Posterior vena cava (tissue), 2 donors: Measurements from ENCODE around the gene EIF4E2. TPM values are rescaled to one million over a fixed set of nuclear protein-coding genes. Genes with fewer than 3 reads are reported as not detected.
"Not testable (repeated sequence)": the region's sequence is repeated elsewhere in the genome, so short reads cannot be mapped to it uniquely, and the experiment has no call there.

Experiments used
- DNase-seq: peaks from one replicate; pipeline ENCODE4 v3.0.0-alpha.2; 2020; ENCODE audit warnings: low spot score
- intact Hi-C, 2 donors: fragments of 100-400 bp; cut with DNase I; formaldehyde crosslinking; loops; one replicate each; pipeline versions ENCODE4 v1.14.1 to v1.14.2; 2022 to 2023
- total RNA-seq, 2 donors: library from RNA; stranded (reverse); fragmentation: NEBNext Ultra II Directional; extraction: Animal tissue kit (Norgen Biotek cat#: 25700); gene quantifications; one replicate each; pipeline ENCODE4 v1.2.1, GENCODE V29; 2021
- donor health status: DM: yes; HTN: yes; CAD: no.
- donor health status: DM: yes; HTN: yes; CAD: no.

Gene EIF4E2
- total RNA-seq, 2 donors from 2014 or later = 49.1 to 49.6 TPM

DNA sequence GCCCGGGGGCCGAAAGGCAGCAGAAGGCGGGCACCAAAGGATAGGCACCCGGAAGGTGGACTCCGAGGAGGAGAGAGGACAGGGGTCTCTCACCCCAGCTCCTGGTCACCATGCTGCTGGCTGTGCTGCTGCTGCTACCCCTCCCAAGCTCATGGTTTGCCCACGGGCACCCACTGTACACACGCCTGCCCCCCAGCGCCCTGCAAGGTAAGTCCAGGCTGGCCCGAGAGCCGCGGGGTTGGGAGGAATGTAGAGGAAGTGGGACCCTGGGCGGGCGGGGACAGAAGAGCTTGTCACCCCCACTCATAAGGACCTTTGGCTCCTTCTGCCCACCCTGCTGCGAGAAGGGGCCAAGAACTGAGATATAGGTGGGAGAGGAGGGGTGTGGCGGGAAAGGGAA, 30.0 kb upstream of the EIF4E2 start:
- intact Hi-C loops = loop anchor here in 1 of 2 donors (10.0 kb wide), 2 partner anchors 76 to 606 kb away; no protein-coding TSS in a partner anchor

DNA sequence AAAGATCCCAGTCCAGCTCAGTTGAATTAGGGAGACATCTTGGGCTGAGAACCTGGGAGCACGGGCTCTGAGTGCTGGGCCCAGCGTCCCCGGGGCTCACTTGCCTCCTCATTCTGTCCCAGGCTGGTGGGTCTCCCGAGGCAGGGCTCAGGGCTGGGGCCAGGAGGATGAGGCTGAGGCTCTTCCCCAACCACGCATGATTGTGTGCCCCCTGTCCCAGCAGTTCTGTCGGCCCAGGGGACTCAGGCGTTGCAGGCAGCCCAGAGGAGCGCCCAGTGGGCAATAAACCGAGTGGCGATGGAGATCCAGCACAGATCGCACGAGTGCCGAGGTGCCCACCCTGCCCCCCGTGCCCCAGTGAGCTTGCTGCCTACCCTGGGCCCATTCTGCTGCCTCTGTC, 29.4 kb upstream of the EIF4E2 start:
- DNase-seq = no peak
- intact Hi-C loops = loop anchor here in 1 of 2 donors (10.0 kb wide), 2 partner anchors 76 to 606 kb away; no protein-coding TSS in a partner anchor

More for the DNA sequence above, 30.0 kb upstream of the EIF4E2 start:
- no peak for DNase-seq

DNA sequence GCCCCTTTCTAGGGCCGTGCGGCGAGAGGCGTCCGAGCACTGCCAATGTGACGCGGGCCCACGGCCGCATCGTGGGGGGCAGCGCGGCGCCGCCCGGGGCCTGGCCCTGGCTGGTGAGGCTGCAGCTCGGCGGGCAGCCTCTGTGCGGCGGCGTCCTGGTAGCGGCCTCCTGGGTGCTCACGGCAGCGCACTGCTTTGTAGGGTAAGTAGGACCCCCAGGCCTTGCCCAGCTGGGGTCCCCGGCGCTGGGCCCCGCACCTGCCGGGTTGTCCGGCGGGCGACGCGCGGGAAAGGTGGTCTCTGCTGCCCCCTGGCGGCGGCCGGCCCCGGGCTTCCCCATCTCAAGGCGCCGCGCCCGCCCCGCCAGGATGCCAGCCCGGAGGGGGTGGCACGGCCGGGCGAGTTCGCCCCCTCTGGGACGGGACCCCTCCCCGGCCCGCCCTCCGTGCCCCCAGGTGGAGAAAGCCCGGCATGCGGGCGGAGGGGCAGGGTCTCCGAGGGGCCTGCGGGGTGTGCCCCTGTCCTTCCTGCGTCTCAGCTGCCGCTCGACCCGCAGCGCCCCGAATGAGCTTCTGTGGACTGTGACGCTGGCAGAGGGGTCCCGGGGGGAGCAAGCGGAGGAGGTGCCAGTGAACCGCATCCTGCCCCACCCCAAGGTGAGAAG, 28.4 kb upstream of the EIF4E2 start:
- intact Hi-C loops = loop anchor here in 1 of 2 donors (10.0 kb wide), 2 partner anchors 77 to 607 kb away; no protein-coding TSS in a partner anchor
- DNase-seq = no peak

DNA sequence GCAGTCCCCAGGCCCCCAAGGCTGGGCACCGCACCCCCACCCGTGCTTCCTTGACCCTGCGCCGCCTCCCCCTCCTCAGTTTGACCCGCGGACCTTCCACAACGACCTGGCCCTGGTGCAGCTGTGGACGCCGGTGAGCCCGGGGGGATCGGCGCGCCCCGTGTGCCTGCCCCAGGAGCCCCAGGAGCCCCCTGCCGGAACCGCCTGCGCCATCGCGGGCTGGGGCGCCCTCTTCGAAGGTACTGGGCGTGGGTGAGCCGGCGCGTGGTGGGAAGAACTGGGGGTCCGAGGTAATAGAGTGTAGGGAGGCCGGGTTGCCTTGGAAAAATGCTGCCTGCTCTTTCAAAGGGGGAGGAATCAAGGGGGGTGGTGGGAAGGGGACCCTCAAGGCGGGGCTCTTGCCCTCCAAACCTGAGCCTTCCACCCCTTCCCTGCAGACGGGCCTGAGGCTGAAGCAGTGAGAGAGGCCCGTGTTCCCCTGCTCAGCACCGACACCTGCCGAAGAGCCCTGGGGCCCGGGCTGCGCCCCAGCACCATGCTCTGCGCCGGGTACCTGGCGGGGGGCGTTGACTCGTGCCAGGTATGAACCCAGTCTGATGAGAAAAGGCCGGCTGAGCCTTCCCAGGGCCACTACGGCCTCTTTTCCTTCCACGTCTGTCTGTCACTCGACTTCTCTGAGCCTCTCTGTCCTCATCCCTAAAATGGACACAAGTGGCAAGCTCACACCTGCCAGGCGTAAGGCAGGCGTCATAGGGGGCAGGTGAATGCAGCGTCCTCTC, 27.7 kb upstream of the EIF4E2 start:
- intact Hi-C loops = loop anchor here in 1 of 2 donors (10.0 kb wide), 2 partner anchors 78 to 608 kb away; no protein-coding TSS in a partner anchor
- DNase-seq = no peak

DNA sequence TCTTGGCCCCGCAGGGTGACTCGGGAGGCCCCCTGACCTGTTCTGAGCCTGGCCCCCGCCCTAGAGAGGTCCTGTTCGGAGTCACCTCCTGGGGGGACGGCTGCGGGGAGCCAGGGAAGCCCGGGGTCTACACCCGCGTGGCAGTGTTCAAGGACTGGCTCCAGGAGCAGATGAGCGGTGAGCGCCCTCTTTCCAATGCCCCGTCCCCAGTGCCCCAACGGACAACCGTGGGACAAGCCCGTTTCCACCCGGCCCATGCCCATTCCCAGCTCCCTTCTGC, 27.1 kb upstream of the EIF4E2 start:
- intact Hi-C loops = loop anchor here in 1 of 2 donors (10.0 kb wide), 2 partner anchors 79 to 609 kb away; no protein-coding TSS in a partner anchor
- DNase-seq = no peak

DNA sequence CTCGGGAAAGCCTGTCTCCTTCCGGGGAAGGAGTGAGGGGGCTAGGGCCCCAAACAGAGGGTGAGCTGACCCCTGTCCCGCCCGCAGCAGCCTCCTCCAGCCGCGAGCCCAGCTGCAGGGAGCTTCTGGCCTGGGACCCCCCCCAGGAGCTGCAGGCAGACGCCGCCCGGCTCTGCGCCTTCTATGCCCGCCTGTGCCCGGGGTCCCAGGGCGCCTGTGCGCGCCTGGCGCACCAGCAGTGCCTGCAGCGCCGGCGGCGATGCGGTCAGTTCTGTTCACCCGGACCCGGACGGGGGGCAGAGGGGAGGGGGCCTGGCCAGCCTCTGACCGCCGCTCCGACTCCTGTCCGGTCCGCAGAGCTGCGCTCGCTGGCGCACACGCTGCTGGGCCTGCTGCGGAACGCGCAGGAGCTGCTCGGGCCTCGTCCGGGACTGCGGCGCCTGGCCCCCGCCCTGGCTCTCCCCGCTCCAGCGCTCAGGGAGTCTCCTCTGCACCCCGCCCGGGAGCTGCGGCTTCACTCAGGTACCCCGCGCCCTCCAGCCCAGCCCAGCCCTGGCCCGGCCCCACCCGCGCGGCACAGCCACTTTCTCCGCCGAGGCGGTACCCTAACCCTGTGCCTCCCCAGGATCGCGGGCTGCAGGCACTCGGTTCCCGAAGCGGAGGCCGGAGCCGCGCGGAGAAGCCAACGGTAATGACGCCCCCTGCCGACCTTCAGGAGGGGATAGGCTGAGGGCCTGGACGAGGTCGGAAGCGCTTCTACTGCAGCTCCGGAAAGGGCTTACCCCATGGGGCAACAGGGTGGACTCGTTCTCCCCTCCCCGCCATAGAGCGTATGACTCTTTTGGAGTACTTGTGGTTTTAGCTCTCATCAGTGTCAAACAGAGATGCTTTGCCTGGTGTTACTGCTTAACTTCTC, 26.5 kb upstream of the EIF4E2 start:
- intact Hi-C loops = loop anchor here in 1 of 2 donors (10.0 kb wide), 2 partner anchors 79 to 609 kb away; no protein-coding TSS in a partner anchor
- no peak for DNase-seq

DNA sequence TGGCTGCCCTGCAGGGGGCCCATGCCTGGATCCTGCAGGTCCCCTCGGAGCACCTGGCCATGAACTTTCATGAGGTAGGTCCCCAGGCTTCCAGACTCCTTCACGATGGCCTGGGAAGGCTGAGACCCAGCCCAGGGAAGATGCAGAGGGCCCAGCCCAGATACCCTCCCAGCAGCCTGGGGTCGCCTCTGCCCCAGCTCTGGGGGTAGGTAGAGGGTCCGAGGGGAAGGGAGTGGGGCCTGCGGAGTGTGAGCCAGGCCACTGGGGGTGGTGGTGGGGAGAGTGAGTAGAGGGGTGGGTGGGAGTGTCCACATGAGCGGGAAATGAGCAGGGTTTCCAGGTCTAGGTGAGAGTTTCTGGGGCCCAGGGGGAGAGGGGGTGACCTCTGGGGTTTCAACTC, 25.7 kb upstream of the EIF4E2 start:
- no peak for DNase-seq
- intact Hi-C loops = loop anchor here in 1 of 2 donors (10.0 kb wide), 2 partner anchors 80 to 610 kb away; no protein-coding TSS in a partner anchor

DNA sequence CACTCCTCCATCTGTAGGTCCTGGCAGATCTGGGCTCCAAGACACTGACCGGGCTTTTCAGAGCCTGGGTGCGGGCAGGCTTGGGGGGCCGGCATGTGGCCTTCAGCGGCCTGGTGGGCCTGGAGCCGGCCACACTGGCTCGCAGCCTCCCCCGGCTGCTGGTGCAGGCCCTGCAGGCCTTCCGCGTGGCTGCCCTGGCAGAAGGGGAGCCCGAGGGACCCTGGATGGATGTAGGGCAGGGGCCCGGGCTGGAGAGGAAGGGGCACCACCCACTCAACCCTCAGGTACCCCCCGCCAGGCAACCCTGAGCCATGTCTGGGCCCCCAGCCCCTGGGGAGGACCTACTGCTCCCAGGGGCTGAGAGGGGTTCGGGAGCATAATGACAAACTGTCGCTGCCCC, 25.3 kb upstream of the EIF4E2 start:
- DNase-seq = no peak
- intact Hi-C loops = loop anchor here in 1 of 2 donors (10.0 kb wide), 2 partner anchors 80 to 610 kb away; no protein-coding TSS in a partner anchor

DNA sequence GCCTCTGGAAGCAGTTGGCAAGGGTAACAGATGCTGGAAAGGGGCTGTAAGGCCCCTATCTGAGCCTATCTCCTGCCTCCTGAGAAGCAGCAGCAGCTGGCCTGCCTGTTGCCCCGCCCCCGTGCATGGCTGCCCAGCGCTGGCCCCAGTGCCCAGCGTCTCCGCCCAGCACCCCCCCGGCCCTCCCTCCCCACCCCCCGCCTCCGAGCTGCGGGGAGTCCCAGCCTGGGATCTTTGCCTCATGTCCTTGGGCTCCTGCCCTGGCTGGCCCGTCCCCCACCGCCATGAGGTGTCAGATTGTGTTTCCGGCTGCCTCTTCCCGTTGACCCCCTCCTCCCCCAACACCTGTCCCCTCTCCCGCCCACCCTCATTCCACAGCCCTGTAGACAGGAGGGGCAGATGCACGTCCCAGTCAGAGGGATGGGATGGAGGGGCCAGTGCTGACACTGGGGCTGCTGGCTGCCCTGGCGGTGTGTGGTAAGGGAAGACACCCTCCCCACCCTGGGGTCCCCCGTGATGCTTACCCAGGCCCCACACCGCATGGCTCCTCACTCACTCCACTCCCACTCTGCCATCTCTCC, 24.6 kb upstream of the EIF4E2 start, which contains the start of gene CHRND:
Gene CHRND (plus strand): TSS at position 370 of the 581 bp plus-strand sequence. CDS start 56 bp downstream, at position 426.
- DNase-seq = no peak
- intact Hi-C loops = loop anchor here in 1 of 2 donors (10.0 kb wide), 2 partner anchors 81 to 611 kb away; no protein-coding TSS in a partner anchor

DNA sequence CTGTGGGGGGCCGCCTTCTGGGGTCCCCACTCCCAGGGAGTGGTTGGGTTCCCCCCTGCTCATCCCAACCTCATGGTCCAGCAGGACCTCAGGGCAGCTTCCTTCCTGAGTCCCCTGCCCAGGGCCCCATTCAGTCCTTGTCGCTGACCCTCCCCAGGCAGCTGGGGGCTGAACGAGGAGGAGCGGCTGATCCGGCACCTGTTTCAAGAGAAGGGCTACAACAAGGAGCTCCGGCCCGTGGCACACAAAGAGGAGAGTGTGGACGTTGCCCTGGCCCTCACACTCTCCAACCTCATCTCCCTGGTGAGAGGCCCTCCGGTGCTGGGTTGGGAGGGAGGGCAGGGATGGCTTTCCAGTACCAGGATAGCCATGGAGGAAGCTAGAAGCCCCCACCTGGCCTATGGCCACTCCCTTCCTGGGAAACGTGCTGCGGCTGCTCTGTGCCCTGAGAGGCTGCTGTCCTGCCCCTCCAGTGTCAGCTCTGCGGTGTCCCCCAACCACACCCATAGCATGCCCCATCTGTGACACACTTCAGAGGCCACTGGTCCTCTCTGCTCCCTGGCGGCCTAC, 24.0 kb upstream of the EIF4E2 start:
- intact Hi-C loops = loop anchor here in 1 of 2 donors (10.0 kb wide), 2 partner anchors 82 to 612 kb away; no protein-coding TSS in a partner anchor
- DNase-seq = no peak

DNA sequence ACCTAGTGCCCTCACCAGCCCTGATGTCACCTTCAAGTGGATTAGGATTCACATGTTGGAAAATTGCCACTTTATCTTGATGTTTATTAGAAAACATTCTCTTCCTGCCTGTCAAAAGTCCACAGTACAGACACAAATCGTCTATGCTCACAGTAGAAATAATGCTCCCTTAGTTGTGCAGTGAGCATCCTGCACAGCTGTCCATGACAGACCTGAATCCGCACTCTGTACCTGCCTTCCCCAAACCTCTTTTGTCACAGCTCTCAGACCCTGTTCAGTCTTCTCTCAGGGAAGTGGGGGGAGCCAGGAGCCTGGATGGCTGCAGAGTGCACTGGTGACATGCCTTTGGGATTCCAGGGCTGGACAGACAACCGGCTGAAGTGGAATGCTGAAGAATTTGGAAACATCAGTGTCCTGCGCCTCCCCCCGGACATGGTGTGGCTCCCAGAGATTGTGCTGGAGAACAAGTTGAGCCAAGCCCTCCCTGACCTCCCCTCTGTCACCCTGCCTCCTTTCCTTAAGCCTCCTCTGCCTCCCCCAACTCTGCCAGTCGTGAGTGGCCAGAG, 22.5 kb upstream of the EIF4E2 start:
- DNase-seq = no peak
- intact Hi-C loops = loop anchor here in 1 of 2 donors (10.0 kb wide), 2 partner anchors 83 to 613 kb away; no protein-coding TSS in a partner anchor

DNA sequence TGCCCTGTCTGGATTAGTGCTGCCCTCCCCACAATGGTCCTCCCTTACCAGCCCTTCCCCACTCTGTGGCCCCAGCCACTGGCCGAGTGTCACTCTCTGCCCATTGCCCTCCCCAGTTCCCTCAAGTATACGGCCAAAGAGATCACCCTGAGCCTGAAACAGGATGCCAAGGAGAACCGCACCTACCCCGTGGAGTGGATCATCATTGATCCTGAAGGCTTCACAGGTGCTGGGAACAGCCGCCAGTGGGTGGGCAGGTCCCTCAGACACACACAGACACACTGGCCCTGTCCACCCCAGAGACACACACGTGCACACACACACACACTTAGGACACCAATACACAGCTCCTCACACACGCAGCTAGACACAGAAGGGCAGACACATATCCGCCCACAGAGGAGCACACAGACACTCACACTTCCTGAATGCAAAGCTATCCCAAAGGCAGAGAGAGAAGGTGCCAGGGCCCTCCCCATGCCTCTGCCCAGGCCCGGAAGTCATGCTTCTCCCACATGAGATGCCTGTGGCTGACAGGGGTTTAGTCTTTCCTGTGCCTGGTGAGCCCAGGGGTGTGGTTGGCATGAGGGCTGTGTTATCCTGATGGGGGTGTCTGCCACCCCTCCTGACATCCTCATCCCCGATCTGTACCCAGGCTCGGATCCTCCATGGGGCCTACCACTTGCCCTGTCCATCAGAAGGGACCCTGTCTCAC, 21.6 kb upstream of the EIF4E2 start:
- intact Hi-C loops = loop anchor here in 1 of 2 donors (10.0 kb wide), 2 partner anchors 84 to 614 kb away; no protein-coding TSS in a partner anchor
- peak; percentile 70 for DNase-seq

DNA sequence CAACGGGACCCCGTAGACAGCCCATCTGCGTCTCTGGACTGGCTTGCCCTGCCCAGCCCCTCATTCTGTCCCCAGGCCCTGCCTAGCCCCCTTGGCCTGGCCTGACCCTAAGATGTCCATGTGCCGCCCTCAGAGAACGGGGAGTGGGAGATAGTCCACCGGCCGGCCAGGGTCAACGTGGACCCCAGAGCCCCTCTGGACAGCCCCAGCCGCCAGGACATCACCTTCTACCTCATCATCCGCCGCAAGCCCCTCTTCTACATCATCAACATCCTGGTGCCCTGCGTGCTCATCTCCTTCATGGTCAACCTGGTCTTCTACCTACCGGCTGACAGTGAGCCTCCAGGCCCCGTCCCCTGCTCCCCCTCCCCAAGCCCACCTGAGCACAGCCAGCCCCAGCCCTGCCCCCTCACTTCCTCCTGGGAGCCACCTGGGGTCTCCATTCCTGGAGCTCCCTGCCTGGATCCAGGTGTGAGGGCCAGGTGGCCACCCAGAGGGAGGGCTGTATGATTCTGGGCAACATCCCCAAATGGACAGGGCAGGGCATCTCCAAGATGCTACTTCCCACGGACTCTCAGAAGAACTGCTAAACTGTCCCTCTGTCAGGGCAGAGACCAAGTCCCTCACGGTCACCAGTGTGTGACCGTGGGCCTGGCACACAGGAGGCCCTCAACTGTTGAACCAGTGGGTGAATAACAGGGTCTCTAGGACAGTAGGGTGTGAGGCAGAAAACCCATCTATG, 20.5 kb upstream of the EIF4E2 start:
- DNase-seq = peak; percentile 66
- intact Hi-C loops = loop anchor here in 1 of 2 donors (10.0 kb wide), 2 partner anchors 85 to 615 kb away; no protein-coding TSS in a partner anchor

DNA sequence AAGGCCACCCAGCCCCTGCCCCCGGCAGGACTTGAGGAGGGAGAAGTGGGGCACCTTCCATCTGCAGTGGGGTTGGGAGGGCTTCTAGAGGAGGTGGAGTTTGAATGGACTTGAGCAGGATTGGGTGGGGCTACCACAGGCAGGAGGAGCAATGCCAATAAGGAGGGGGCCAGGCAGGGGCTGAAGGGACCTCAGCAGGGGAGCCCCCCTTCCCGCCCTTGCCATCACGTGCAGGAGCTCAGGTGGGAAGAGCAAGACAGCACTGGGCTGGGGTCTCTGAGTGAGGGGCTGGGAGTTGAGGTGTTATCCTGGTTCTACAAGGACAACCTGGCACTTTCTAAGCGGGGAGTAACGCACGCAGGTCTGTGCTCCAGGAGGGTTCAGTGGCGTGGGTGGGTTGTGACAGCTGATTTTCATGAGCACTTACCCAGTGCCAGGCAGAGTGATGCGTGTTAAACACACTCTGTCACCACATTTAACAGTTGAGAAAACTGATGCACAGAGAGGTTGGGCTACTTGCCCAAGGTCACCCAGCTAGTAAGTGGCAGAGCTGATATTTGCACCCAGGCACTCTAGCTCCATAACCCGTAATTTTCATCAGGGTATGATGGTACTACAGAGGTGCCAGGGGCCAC, 19.7 kb upstream of the EIF4E2 start:
- intact Hi-C loops = no loop called here
- peak; percentile 52 for DNase-seq

DNA sequence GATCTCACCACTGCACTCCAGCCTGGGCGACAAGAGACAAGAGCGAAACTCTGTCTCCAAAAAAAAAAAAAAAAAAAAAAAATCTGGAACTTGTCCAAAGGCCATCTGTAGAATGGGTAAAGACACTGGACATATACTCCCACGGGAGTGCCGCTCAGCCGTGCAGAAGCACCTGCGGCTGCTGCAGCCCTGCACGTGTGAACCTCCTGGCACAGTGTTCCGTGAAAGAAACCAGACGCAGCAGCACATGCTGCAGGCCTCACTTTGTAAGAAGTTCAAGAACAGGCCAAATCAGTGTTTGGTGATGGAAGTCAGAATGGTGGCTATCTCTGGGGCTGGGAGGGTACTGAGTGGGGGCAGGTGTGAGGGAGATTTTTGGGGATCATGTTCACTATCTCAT, 18.1 kb upstream of the EIF4E2 start:
- peak; percentile 48 for DNase-seq
- intact Hi-C loops = no loop called here

DNA sequence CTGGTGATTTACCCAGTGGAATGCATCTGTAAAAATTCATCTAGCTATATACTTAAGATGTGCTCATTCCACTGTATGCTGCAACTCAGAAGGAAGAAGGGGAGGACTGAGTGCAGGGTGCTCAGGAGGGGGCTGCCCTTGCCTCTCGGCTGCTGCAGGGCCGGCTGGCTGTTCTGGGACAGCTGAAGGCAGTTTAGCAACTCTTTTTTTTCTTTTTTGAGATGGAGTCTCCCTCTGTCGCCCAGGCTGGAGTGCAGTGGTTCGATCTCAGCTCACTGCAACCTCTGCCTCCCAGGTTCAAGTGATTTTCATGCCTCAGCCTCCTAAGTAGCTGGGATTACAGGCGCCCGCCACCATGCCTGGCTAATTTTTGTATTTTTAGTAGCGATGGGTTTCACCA, 17.7 kb upstream of the EIF4E2 start:
- intact Hi-C loops, DNase-seq: not testable (repeated sequence)
